HFFc6 (cell line): ENCODE measurements around the gene NOS1. TPM values are rescaled to one million over a fixed set of nuclear protein-coding genes. Genes with fewer than 3 reads are reported as not detected.

Experiments
- DNase-seq: peaks from one replicate; pipeline ENCODE4 v3.0.0-alpha.2; 2018
- H3K27ac Mint-ChIP-seq: 2 replicates; pipeline ENCODE4 v1.8.0; 2020; ENCODE audit warnings: mild to moderate bottlenecking, mixed read lengths
- H3K27me3 Mint-ChIP-seq: 2 replicates; pipeline ENCODE4 v1.8.0; 2021; ENCODE audit warnings: mild to moderate bottlenecking, moderate library complexity, mixed read lengths; ENCODE audit not compliant: insufficient read depth
- H3K36me3 Mint-ChIP-seq: 2 replicates; pipeline ENCODE4 v1.8.0; 2021; ENCODE audit warnings: low read depth, mixed read lengths
- H3K4me1 Mint-ChIP-seq: 2 replicates; pipeline ENCODE4 v1.8.0; 2020; ENCODE audit warnings: low read depth, mixed read lengths
- H3K4me3 Mint-ChIP-seq: 2 replicates; pipeline ENCODE4 v1.8.0; 2020; ENCODE audit warnings: mild to moderate bottlenecking, moderate library complexity, mixed read lengths
- H3K9me3 Mint-ChIP-seq: 2 replicates; pipeline ENCODE4 v1.8.0; 2020; ENCODE audit warnings: mild to moderate bottlenecking, mixed read lengths
- total RNA-seq, 6 experiments: library from RNA; stranded (reverse); fragmentation: NEBNext Ultra II Directional; extraction: Animal tissue kit (Norgen Biotek cat#: 25700); gene quantifications; 2 replicates in 1 of 6; 3 replicates in 5 of 6; pipeline ENCODE4 v1.2.3, GENCODE V29; 2021
- TF ChIP-seq, protein P1 (sequence below): fragments of 200-600 bp; sonication (generic); IDR thresholded peaks from 2 replicates; pipeline ENCODE4 v1.5.0; 2021; ENCODE audit warnings: antibody characterized with exemption, mild to moderate bottlenecking

NOS1 gene
- total RNA-seq, 6 experiments from 2014 or later, result not detected

DNA sequence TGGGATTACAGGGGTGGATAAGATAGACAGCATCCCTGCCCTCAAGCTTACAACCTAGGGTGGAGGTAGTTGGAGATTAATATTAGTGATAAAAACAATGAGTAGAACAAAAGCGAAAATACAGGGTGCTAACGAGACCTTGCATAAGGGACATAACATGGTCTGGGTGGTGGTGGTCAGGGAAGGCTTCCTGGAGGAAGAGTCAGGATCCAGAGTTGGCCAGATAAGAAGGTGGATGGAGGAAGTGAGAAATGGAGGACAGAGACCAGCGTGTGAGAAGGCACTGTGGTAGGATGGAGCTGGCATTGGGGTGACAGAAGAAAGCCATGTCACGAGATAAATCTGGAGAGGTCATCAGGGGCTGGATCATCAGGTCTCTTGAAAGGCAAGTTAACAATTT is 19.2 kb downstream of the NOS1 start:
- DNase-seq, result no peak
- Mint-ChIP-seq H3K4me1 (no peaks in the 10 kb centered on the region), H3K27ac (no peak overlapping the region), H3K4me3 (no peak overlapping the region), H3K36me3 (no peaks in the 10 kb centered on the region), H3K27me3 (no peaks in the 10 kb centered on the region), H3K9me3 (peaks cover 42% of the 10 kb centered on the region)
- TF ChIP-seq, protein P1, sequence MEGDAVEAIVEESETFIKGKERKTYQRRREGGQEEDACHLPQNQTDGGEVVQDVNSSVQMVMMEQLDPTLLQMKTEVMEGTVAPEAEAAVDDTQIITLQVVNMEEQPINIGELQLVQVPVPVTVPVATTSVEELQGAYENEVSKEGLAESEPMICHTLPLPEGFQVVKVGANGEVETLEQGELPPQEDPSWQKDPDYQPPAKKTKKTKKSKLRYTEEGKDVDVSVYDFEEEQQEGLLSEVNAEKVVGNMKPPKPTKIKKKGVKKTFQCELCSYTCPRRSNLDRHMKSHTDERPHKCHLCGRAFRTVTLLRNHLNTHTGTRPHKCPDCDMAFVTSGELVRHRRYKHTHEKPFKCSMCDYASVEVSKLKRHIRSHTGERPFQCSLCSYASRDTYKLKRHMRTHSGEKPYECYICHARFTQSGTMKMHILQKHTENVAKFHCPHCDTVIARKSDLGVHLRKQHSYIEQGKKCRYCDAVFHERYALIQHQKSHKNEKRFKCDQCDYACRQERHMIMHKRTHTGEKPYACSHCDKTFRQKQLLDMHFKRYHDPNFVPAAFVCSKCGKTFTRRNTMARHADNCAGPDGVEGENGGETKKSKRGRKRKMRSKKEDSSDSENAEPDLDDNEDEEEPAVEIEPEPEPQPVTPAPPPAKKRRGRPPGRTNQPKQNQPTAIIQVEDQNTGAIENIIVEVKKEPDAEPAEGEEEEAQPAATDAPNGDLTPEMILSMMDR, result no peak

GRCh38 chr12:117339104-117339503 is 22.3 kb downstream of the NOS1 start:
- DNase-seq, result no peak
- H3K27me3 Mint-ChIP-seq, result no peaks in the 10 kb centered on the region
- H3K9me3 Mint-ChIP-seq, result peaks cover 33% of the 10 kb centered on the region
- H3K27ac Mint-ChIP-seq, result no peak overlapping the region
- H3K4me3 Mint-ChIP-seq, result no peak overlapping the region
- H3K36me3 Mint-ChIP-seq, result no peaks in the 10 kb centered on the region
- H3K4me1 Mint-ChIP-seq, result no peaks in the 10 kb centered on the region
- TF ChIP-seq, protein P1, result no peak

- TF ChIP-seq, protein P1, result no peak
- Mint-ChIP-seq H3K36me3 (no peaks in the 10 kb centered on the region), H3K27me3 (peaks cover 2% of the 10 kb centered on the region; the same call in 1 of the 2 replicates), H3K4me3 (no peak overlapping the region), H3K4me1 (no peaks in the 10 kb centered on the region), H3K9me3 (peaks cover 41% of the 10 kb centered on the region), H3K27ac (no peak overlapping the region)
- DNase-seq, result no peak
Measured at GRCh38 chr12:117334855-117335587, 26.4 kb downstream of the NOS1 start.

DNA sequence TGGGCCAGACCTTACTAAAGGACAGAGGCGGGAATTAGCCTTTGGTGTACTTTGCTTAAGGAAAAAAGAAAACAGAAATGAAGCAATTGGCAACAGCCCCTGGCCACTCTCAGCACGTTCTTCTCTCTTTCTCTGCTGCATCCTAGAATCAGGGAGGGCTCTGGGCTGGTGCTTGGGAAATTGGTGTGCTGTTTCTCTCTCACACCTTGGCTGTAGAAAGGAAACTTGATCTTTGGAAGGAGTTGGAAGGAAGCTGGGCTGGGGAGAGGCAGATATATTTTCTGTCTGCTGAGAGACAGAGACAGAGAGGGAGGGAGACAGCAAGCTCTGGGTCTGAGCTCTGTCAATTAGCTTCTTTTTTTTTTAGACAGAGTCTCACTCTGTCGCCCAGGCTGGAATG is 27.4 kb downstream of the NOS1 start:
- H3K4me1 Mint-ChIP-seq, result no peaks in the 10 kb centered on the region
- H3K36me3 Mint-ChIP-seq, result no peaks in the 10 kb centered on the region
- H3K4me3 Mint-ChIP-seq, result no peak overlapping the region
- peaks cover 4% of the 10 kb centered on the region; the same call in 1 of the 2 replicates for H3K27me3 Mint-ChIP-seq
- DNase-seq, result no peak
- peaks cover 41% of the 10 kb centered on the region for H3K9me3 Mint-ChIP-seq
- TF ChIP-seq, protein P1, result no peak
- H3K27ac Mint-ChIP-seq, result no peak overlapping the region

- peaks cover 4% of the 10 kb centered on the region; the same call in 1 of the 2 replicates for H3K36me3 Mint-ChIP-seq
- H3K27ac Mint-ChIP-seq, result no peak overlapping the region
- no peaks in the 10 kb centered on the region for H3K4me1 Mint-ChIP-seq
- no peak overlapping the region for H3K4me3 Mint-ChIP-seq
- peaks cover 4% of the 10 kb centered on the region; the same call in 1 of the 2 replicates for H3K27me3 Mint-ChIP-seq
- no peak for DNase-seq
- H3K9me3 Mint-ChIP-seq, result peaks cover 45% of the 10 kb centered on the region
- TF ChIP-seq, protein P1, result no peak
Measured at GRCh38 chr12:117333331-117333881, 28.0 kb downstream of the NOS1 start.
